ENCODE results near the gene ASXL3.

ASXL3 gene

GRCh38 chr18:33676593-33676992, 98.6 kb downstream of the ASXL3 start:
- H3K9me3 ChIP-seq (ENCODE audit: control insufficient read depth in 2 of 2, low read length in 2 of 2): no peaks in the 10 kb centered on the region
- no peak overlapping the region for H3K9ac ChIP-seq (ENCODE audit: low read depth in 1 of 2, low read length in 2 of 2)
- no peaks in the 10 kb centered on the region for H3K27me3 ChIP-seq (ENCODE audit: control insufficient read depth in 2 of 2, insufficient read depth in 2 of 2, low read length in 2 of 2)
- no peaks in the 10 kb centered on the region for H3K36me3 ChIP-seq (ENCODE audit: control insufficient read depth in 2 of 2, insufficient read depth in 2 of 2, low read length in 2 of 2)
- no peaks in the 10 kb centered on the region for H3K4me1 ChIP-seq (ENCODE audit: control insufficient read depth in 2 of 2, insufficient read depth in 2 of 2, low read length in 2 of 2)
- no peak overlapping the region for H3K27ac ChIP-seq (ENCODE audit: low read depth in 2 of 2, low read length in 2 of 2)
- no peak overlapping the region for H3K4me3 ChIP-seq (ENCODE audit: low read length in 2 of 2)

- no peaks in the 10 kb centered on the region for H3K27me3 ChIP-seq (ENCODE audit: control insufficient read depth in 2 of 2, insufficient read depth in 2 of 2, low read length in 2 of 2)
- no peaks in the 10 kb centered on the region for H3K4me1 ChIP-seq (ENCODE audit: control insufficient read depth in 2 of 2, insufficient read depth in 2 of 2, low read length in 2 of 2)
- no peak overlapping the region for H3K9ac ChIP-seq (ENCODE audit: low read depth in 1 of 2, low read length in 2 of 2)
- H3K4me3 ChIP-seq (ENCODE audit: low read length in 2 of 2): no peak overlapping the region
- H3K27ac ChIP-seq (ENCODE audit: low read depth in 2 of 2, low read length in 2 of 2): no peak overlapping the region
- no peaks in the 10 kb centered on the region for H3K36me3 ChIP-seq (ENCODE audit: control insufficient read depth in 2 of 2, insufficient read depth in 2 of 2, low read length in 2 of 2)
- no peaks in the 10 kb centered on the region for H3K9me3 ChIP-seq (ENCODE audit: control insufficient read depth in 2 of 2, low read length in 2 of 2)
These were observed 99.9 kb downstream of the ASXL3 start for GRCh38 chr18:33677891-33678290.

- Histone ChIP-seq H3K36me3 (ENCODE audit: control insufficient read depth in 2 of 2, insufficient read depth in 2 of 2, low read length in 2 of 2) (no peaks in the 10 kb centered on the region), H3K9me3 (ENCODE audit: control insufficient read depth in 2 of 2, low read length in 2 of 2) (no peaks in the 10 kb centered on the region), H3K4me3 (ENCODE audit: low read length in 2 of 2) (no peak overlapping the region), H3K4me1 (ENCODE audit: control insufficient read depth in 2 of 2, insufficient read depth in 2 of 2, low read length in 2 of 2) (no peaks in the 10 kb centered on the region), H3K27ac (ENCODE audit: low read depth in 2 of 2, low read length in 2 of 2) (no peak overlapping the region), H3K9ac (ENCODE audit: low read depth in 1 of 2, low read length in 2 of 2) (no peak overlapping the region), H3K27me3 (ENCODE audit: control insufficient read depth in 2 of 2, insufficient read depth in 2 of 2, low read length in 2 of 2) (no peaks in the 10 kb centered on the region)
These were observed 104.4 kb downstream of the ASXL3 start for GRCh38 chr18:33682436-33682835.

GRCh38 chr18:33694593-33694992, 116.6 kb downstream of the ASXL3 start:
- no peaks in the 10 kb centered on the region for H3K36me3 ChIP-seq (ENCODE audit: control insufficient read depth in 2 of 2, insufficient read depth in 2 of 2, low read length in 2 of 2)
- H3K4me1 ChIP-seq (ENCODE audit: control insufficient read depth in 2 of 2, insufficient read depth in 2 of 2, low read length in 2 of 2): no peaks in the 10 kb centered on the region
- H3K9ac ChIP-seq (ENCODE audit: low read depth in 1 of 2, low read length in 2 of 2): no peak overlapping the region
- H3K27me3 ChIP-seq (ENCODE audit: control insufficient read depth in 2 of 2, insufficient read depth in 2 of 2, low read length in 2 of 2): no peaks in the 10 kb centered on the region
- H3K27ac ChIP-seq (ENCODE audit: low read depth in 2 of 2, low read length in 2 of 2): no peak overlapping the region
- no peaks in the 10 kb centered on the region for H3K9me3 ChIP-seq (ENCODE audit: control insufficient read depth in 2 of 2, low read length in 2 of 2)
- H3K4me3 ChIP-seq (ENCODE audit: low read length in 2 of 2): no peak overlapping the region

GRCh38 chr18:33696332-33697162, 118.5 kb downstream of the ASXL3 start:
- H3K4me1 ChIP-seq (ENCODE audit: control insufficient read depth in 2 of 2, insufficient read depth in 2 of 2, low read length in 2 of 2): no peaks in the 10 kb centered on the region
- no peaks in the 10 kb centered on the region for H3K27me3 ChIP-seq (ENCODE audit: control insufficient read depth in 2 of 2, insufficient read depth in 2 of 2, low read length in 2 of 2)
- no peak overlapping the region for H3K4me3 ChIP-seq (ENCODE audit: low read length in 2 of 2)
- H3K9me3 ChIP-seq (ENCODE audit: control insufficient read depth in 2 of 2, low read length in 2 of 2): no peaks in the 10 kb centered on the region
- no peak overlapping the region for H3K9ac ChIP-seq (ENCODE audit: low read depth in 1 of 2, low read length in 2 of 2)
- no peak overlapping the region for H3K27ac ChIP-seq (ENCODE audit: low read depth in 2 of 2, low read length in 2 of 2)
- no peaks in the 10 kb centered on the region for H3K36me3 ChIP-seq (ENCODE audit: control insufficient read depth in 2 of 2, insufficient read depth in 2 of 2, low read length in 2 of 2)

GRCh38 chr18:33697498-33697897, 119.5 kb downstream of the ASXL3 start:
- no peaks in the 10 kb centered on the region for H3K36me3 ChIP-seq (ENCODE audit: control insufficient read depth in 2 of 2, insufficient read depth in 2 of 2, low read length in 2 of 2)
- H3K9ac ChIP-seq (ENCODE audit: low read depth in 1 of 2, low read length in 2 of 2): no peak overlapping the region
- H3K27me3 ChIP-seq (ENCODE audit: control insufficient read depth in 2 of 2, insufficient read depth in 2 of 2, low read length in 2 of 2): no peaks in the 10 kb centered on the region
- no peak overlapping the region for H3K4me3 ChIP-seq (ENCODE audit: low read length in 2 of 2)
- no peaks in the 10 kb centered on the region for H3K4me1 ChIP-seq (ENCODE audit: control insufficient read depth in 2 of 2, insufficient read depth in 2 of 2, low read length in 2 of 2)
- H3K27ac ChIP-seq (ENCODE audit: low read depth in 2 of 2, low read length in 2 of 2): no peak overlapping the region
- H3K9me3 ChIP-seq (ENCODE audit: control insufficient read depth in 2 of 2, low read length in 2 of 2): no peaks in the 10 kb centered on the region

- Histone ChIP-seq H3K27ac (ENCODE audit: low read depth in 2 of 2, low read length in 2 of 2) (no peak overlapping the region), H3K4me1 (ENCODE audit: control insufficient read depth in 2 of 2, insufficient read depth in 2 of 2, low read length in 2 of 2) (no peaks in the 10 kb centered on the region), H3K9ac (ENCODE audit: low read depth in 1 of 2, low read length in 2 of 2) (no peak overlapping the region), H3K4me3 (ENCODE audit: low read length in 2 of 2) (no peak overlapping the region), H3K27me3 (ENCODE audit: control insufficient read depth in 2 of 2, insufficient read depth in 2 of 2, low read length in 2 of 2) (no peaks in the 10 kb centered on the region), H3K36me3 (ENCODE audit: control insufficient read depth in 2 of 2, insufficient read depth in 2 of 2, low read length in 2 of 2) (no peaks in the 10 kb centered on the region), H3K9me3 (ENCODE audit: control insufficient read depth in 2 of 2, low read length in 2 of 2) (no peaks in the 10 kb centered on the region)
These were observed 121.4 kb downstream of the ASXL3 start for GRCh38 chr18:33699372-33699771.

- H3K9ac ChIP-seq (ENCODE audit: low read depth in 1 of 2, low read length in 2 of 2): no peak overlapping the region
- H3K4me3 ChIP-seq (ENCODE audit: low read length in 2 of 2): no peak overlapping the region
- H3K36me3 ChIP-seq (ENCODE audit: control insufficient read depth in 2 of 2, insufficient read depth in 2 of 2, low read length in 2 of 2): no peaks in the 10 kb centered on the region
- H3K27me3 ChIP-seq (ENCODE audit: control insufficient read depth in 2 of 2, insufficient read depth in 2 of 2, low read length in 2 of 2): no peaks in the 10 kb centered on the region
- H3K27ac ChIP-seq (ENCODE audit: low read depth in 2 of 2, low read length in 2 of 2): no peak overlapping the region
- H3K4me1 ChIP-seq (ENCODE audit: control insufficient read depth in 2 of 2, insufficient read depth in 2 of 2, low read length in 2 of 2): no peaks in the 10 kb centered on the region
- H3K9me3 ChIP-seq (ENCODE audit: control insufficient read depth in 2 of 2, low read length in 2 of 2): no peaks in the 10 kb centered on the region
These were observed 122.5 kb downstream of the ASXL3 start for GRCh38 chr18:33700513-33700976.

GRCh38 chr18:33702625-33703024, 124.6 kb downstream of the ASXL3 start:
- Histone ChIP-seq H3K4me1 (ENCODE audit: control insufficient read depth in 2 of 2, insufficient read depth in 2 of 2, low read length in 2 of 2) (no peaks in the 10 kb centered on the region), H3K9me3 (ENCODE audit: control insufficient read depth in 2 of 2, low read length in 2 of 2) (no peaks in the 10 kb centered on the region), H3K9ac (ENCODE audit: low read depth in 1 of 2, low read length in 2 of 2) (no peak overlapping the region), H3K27ac (ENCODE audit: low read depth in 2 of 2, low read length in 2 of 2) (no peak overlapping the region), H3K4me3 (ENCODE audit: low read length in 2 of 2) (no peak overlapping the region), H3K27me3 (ENCODE audit: control insufficient read depth in 2 of 2, insufficient read depth in 2 of 2, low read length in 2 of 2) (no peaks in the 10 kb centered on the region), H3K36me3 (ENCODE audit: control insufficient read depth in 2 of 2, insufficient read depth in 2 of 2, low read length in 2 of 2) (no peaks in the 10 kb centered on the region)

GRCh38 chr18:33706391-33706790, 128.4 kb downstream of the ASXL3 start:
- no peaks in the 10 kb centered on the region for H3K9me3 ChIP-seq (ENCODE audit: control insufficient read depth in 2 of 2, low read length in 2 of 2)
- H3K27me3 ChIP-seq (ENCODE audit: control insufficient read depth in 2 of 2, insufficient read depth in 2 of 2, low read length in 2 of 2): no peaks in the 10 kb centered on the region
- H3K36me3 ChIP-seq (ENCODE audit: control insufficient read depth in 2 of 2, insufficient read depth in 2 of 2, low read length in 2 of 2): no peaks in the 10 kb centered on the region
- no peak overlapping the region for H3K4me3 ChIP-seq (ENCODE audit: low read length in 2 of 2)
- no peaks in the 10 kb centered on the region for H3K4me1 ChIP-seq (ENCODE audit: control insufficient read depth in 2 of 2, insufficient read depth in 2 of 2, low read length in 2 of 2)
- H3K9ac ChIP-seq (ENCODE audit: low read depth in 1 of 2, low read length in 2 of 2): no peak overlapping the region
- no peak overlapping the region for H3K27ac ChIP-seq (ENCODE audit: low read depth in 2 of 2, low read length in 2 of 2)
